IMR-90 (cell line): ENCODE measurements around the gene ADAMTS6.

Experiments
- BHLHE40 ChIP-seq: fragments of 150-350 bp; IDR thresholded peaks from 2 replicates; pipeline ENCODE4 v1.6.1; 2016; ENCODE audit warnings: mild to moderate bottlenecking, low read depth, low read length
- CEBPB ChIP-seq: IDR thresholded peaks from 2 replicates; pipeline ENCODE4 v1.6.1; 2012; ENCODE audit warnings: low read depth, low read length, improper control_type of control experiment
- CTCF ChIP-seq: conservative IDR thresholded peaks from 2 replicates; pipeline ENCODE4 v1.5.1; 2012; ENCODE audit warnings: mild to moderate bottlenecking, low read depth, low read length, improper control_type of control experiment
- ELK1 ChIP-seq: fragments of 150-350 bp; IDR thresholded peaks from 2 replicates; pipeline ENCODE4 v1.6.1; 2016; ENCODE audit warnings: low read depth, mild to moderate bottlenecking, low read length, moderate library complexity, borderline replicate concordance
- FOS ChIP-seq: fragments of 150-350 bp; IDR thresholded peaks from 2 replicates; pipeline ENCODE4 v1.6.1; 2016; ENCODE audit warnings: low read depth, low read length
- MAFK ChIP-seq: IDR thresholded peaks from 2 replicates; pipeline ENCODE4 v1.6.1; 2012; ENCODE audit warnings: low read depth, low read length, improper control_type of control experiment
- MAZ ChIP-seq: IDR thresholded peaks from 2 replicates; pipeline ENCODE4 v1.6.1; 2012; ENCODE audit warnings: low read depth, mild to moderate bottlenecking, low read length, improper control_type of control experiment, moderate library complexity, borderline replicate concordance
- POLR2A ChIP-seq: IDR thresholded peaks from 2 replicates; pipeline ENCODE4 v1.6.1; 2012; ENCODE audit warnings: mild to moderate bottlenecking, low read depth, low read length
- RAD21 ChIP-seq: IDR thresholded peaks from 2 replicates; pipeline ENCODE4 v1.6.1; 2012; ENCODE audit warnings: low read length, improper control_type of control experiment
- RCOR1 ChIP-seq: IDR thresholded peaks from 2 replicates; pipeline ENCODE4 v1.6.1; 2012; ENCODE audit warnings: mild to moderate bottlenecking, low read length, improper control_type of control experiment; ENCODE audit not compliant: insufficient replicate concordance
- RFX5 ChIP-seq: IDR thresholded peaks from 2 replicates; pipeline ENCODE4 v1.8.0; 2012; ENCODE audit warnings: low read depth, mild to moderate bottlenecking, low read length, moderate library complexity
- SMC3 ChIP-seq: fragments of 150-350 bp; IDR thresholded peaks from 2 replicates; pipeline ENCODE4 v1.6.1; 2016; ENCODE audit warnings: low read depth, mild to moderate bottlenecking, antibody characterized with exemption, low read length, moderate library complexity
- USF2 ChIP-seq: fragments of 150-350 bp; IDR thresholded peaks from 2 replicates; pipeline ENCODE4 v1.6.1; 2017; ENCODE audit warnings: mild to moderate bottlenecking, antibody characterized with exemption, low read length, low read depth

GRCh38 chr5:65101632-65102100 lies 380.1 kb downstream of the ADAMTS6 start:
- no peak for TF ChIP-seq CTCF
- no peak for TF ChIP-seq POLR2A
- TF ChIP-seq USF2: no peak
- no peak for TF ChIP-seq MAZ
- no peak for TF ChIP-seq FOS
- TF ChIP-seq BHLHE40: no peak
- no peak for TF ChIP-seq ELK1
- no peak for TF ChIP-seq CEBPB
- TF ChIP-seq RAD21: no peak
- no peak for TF ChIP-seq RFX5
- TF ChIP-seq RCOR1: no peak
- no peak for TF ChIP-seq MAFK
- TF ChIP-seq SMC3: no peak
